ENCODE data around the gene SGCE. TPM values are rescaled to one million over a fixed set of nuclear protein-coding genes. Genes with fewer than 3 reads are reported as not detected.

The SGCE gene
- total and polyA plus RNA-seq, 9 of the 15 experiments (the other 6 are each of a cell fraction or from before 2014, with no cell fraction given), result 0.09 to 0.46 (median 0.28) TPM; not detected in 5

- H3K4me1 ChIP-seq (replicated peaks in 1 of 2; ENCODE audit: control insufficient read depth in 2 of 2, insufficient read depth in 2 of 2, low read length in 2 of 2), result no peaks in the 10 kb centered on the region
- in situ Hi-C loops (cut with MboI), result no loop called here
- H3K9me1 ChIP-seq (ENCODE audit: control insufficient read depth, insufficient read depth, low read length), result no peaks in the 10 kb centered on the region
- intact Hi-C loops (cut with micrococcal nuclease), result no loop called here
- no peak overlapping the region for H3K27ac ChIP-seq (ENCODE audit: extremely low read depth, low read depth, low read length)
- H3K36me3 ChIP-seq (ENCODE audit: control insufficient read depth, insufficient read depth, low read length), result no peaks in the 10 kb centered on the region
- FAIRE-seq (no peak), DNase-seq (ENCODE audit: extremely low read depth in 1 of 4, low spot score in 3 of 4) (no peak), ATAC-seq (no peak)
- ChIA-PET POLR2A (no interaction called here), CTCF (ENCODE audit: low intra/inter-chr PET ratio) (no interaction called here)
- no TSS peak for BruUV-seq (replicated peaks)
- no peak overlapping the region for H3K9ac ChIP-seq (ENCODE audit: insufficient read depth in 1 of 2, low read depth in 2 of 2, low read length in 2 of 2)
- H3K9me3 ChIP-seq (replicated peaks; ENCODE audit: control insufficient read depth, insufficient read depth, low read depth, low read length), result no peaks in the 10 kb centered on the region
- no peak overlapping the region for H3K4me2 ChIP-seq (ENCODE audit: insufficient read depth, low read length)
- no peaks in the 10 kb centered on the region for H4K20me1 ChIP-seq (replicated peaks; ENCODE audit: control insufficient read depth, insufficient read depth, low read length)
- H3K4me3 ChIP-seq, result no peak overlapping the region
- WGBS (ENCODE audit: insufficient coverage, low coverage, missing lambda C conversion rate), result 0% methylated on average over 2 of the region's 2 CpGs
- H3K79me2 ChIP-seq (ENCODE audit: control insufficient read depth, insufficient read depth, low read length), result no peaks in the 10 kb centered on the region
- H2AFZ ChIP-seq (ENCODE audit: low read depth, low read length), result no peak overlapping the region
- no peaks in the 10 kb centered on the region for H3K27me3 ChIP-seq (ENCODE audit: control insufficient read depth in 2 of 2, insufficient read depth in 2 of 2, low read length in 2 of 2)
- no peak for TF ChIP-seq LEF1 (IDR thresholded peaks at IDR 0.05)
- no peak for TF ChIP-seq DIDO1 (tag; IDR thresholded peaks at IDR 0.05; ENCODE audit: low read depth)
- TF ChIP-seq TAL1 (IDR thresholded peaks at IDR 0.05), result no peak
- TF ChIP-seq ARID3A (IDR thresholded peaks at IDR 0.05; ENCODE audit: borderline replicate concordance, low read depth, low read length), result no peak
Observed at GRCh38 chr7:94687076-94687475, 31.1 kb upstream of the SGCE start.

DNA sequence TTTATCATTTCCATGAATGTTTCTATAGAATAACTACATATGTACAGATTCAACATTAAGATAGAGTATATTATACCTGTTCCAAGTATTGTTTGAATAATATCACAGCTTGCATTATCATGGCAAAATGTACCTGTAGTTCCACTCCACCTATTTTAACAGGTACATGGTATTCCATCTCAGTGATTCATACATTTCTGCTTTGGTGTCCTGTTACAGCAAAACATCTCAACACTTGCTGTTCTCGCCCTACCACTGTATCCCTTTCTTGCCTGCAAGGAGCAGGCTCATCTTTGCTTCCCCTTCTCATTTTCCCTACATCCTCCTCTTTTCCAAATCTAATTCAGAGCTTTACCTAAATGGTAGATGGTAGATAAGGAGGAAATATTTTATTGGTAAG lies 27.1 kb upstream of the SGCE start:
- Histone ChIP-seq H3K9ac (ENCODE audit: insufficient read depth in 1 of 2, low read depth in 2 of 2, low read length in 2 of 2) (no peak overlapping the region), H2AFZ (ENCODE audit: low read depth, low read length) (no peak overlapping the region), H3K9me3 (replicated peaks; ENCODE audit: control insufficient read depth, insufficient read depth, low read depth, low read length) (no peaks in the 10 kb centered on the region), H3K79me2 (ENCODE audit: control insufficient read depth, insufficient read depth, low read length) (no peaks in the 10 kb centered on the region), H3K36me3 (ENCODE audit: control insufficient read depth, insufficient read depth, low read length) (no peaks in the 10 kb centered on the region), H3K27me3 (ENCODE audit: control insufficient read depth in 2 of 2, insufficient read depth in 2 of 2, low read length in 2 of 2) (no peaks in the 10 kb centered on the region), H3K9me1 (ENCODE audit: control insufficient read depth, insufficient read depth, low read length) (no peaks in the 10 kb centered on the region), H3K4me2 (ENCODE audit: insufficient read depth, low read length) (no peak overlapping the region), H3K27ac (ENCODE audit: extremely low read depth, low read depth, low read length) (no peak overlapping the region), H3K4me3 (no peak overlapping the region), H4K20me1 (replicated peaks; ENCODE audit: control insufficient read depth, insufficient read depth, low read length) (no peaks in the 10 kb centered on the region), H3K4me1 (replicated peaks in 1 of 2; ENCODE audit: control insufficient read depth in 2 of 2, insufficient read depth in 2 of 2, low read length in 2 of 2) (no peaks in the 10 kb centered on the region)
- no peak for ATAC-seq
- no peak for FAIRE-seq
- WGBS (ENCODE audit: insufficient coverage, low coverage, missing lambda C conversion rate), result 0% methylated on average over 1 of the region's 1 CpG
- BruUV-seq (replicated peaks), result no TSS peak
- intact Hi-C loops (cut with micrococcal nuclease) (no loop called here), in situ Hi-C loops (cut with MboI) (no loop called here)
- no peak for DNase-seq (ENCODE audit: extremely low read depth in 1 of 4, low spot score in 3 of 4)
- ChIA-PET CTCF (ENCODE audit: low intra/inter-chr PET ratio) (no interaction called here), POLR2A (no interaction called here)
- TF ChIP-seq CBX1 (IDR thresholded peaks at IDR 0.05; ENCODE audit: low read depth) (no peak), ZNF583 (CRISPR knock-in tag; IDR thresholded peaks at IDR 0.05) (no peak), SAFB (IDR thresholded peaks at IDR 0.05; ENCODE audit: borderline replicate concordance, low read depth, low read length) (no peak), MLX (CRISPR knock-in tag; conservative IDR thresholded peaks at IDR 0.05) (no peak)
- TF ChIP-seq, protein P1, sequence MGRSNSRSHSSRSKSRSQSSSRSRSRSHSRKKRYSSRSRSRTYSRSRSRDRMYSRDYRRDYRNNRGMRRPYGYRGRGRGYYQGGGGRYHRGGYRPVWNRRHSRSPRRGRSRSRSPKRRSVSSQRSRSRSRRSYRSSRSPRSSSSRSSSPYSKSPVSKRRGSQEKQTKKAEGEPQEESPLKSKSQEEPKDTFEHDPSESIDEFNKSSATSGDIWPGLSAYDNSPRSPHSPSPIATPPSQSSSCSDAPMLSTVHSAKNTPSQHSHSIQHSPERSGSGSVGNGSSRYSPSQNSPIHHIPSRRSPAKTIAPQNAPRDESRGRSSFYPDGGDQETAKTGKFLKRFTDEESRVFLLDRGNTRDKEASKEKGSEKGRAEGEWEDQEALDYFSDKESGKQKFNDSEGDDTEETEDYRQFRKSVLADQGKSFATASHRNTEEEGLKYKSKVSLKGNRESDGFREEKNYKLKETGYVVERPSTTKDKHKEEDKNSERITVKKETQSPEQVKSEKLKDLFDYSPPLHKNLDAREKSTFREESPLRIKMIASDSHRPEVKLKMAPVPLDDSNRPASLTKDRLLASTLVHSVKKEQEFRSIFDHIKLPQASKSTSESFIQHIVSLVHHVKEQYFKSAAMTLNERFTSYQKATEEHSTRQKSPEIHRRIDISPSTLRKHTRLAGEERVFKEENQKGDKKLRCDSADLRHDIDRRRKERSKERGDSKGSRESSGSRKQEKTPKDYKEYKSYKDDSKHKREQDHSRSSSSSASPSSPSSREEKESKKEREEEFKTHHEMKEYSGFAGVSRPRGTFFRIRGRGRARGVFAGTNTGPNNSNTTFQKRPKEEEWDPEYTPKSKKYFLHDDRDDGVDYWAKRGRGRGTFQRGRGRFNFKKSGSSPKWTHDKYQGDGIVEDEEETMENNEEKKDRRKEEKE (IDR thresholded peaks at IDR 0.05; ENCODE audit: borderline replicate concordance in 1 of 2, control insufficient read depth in 1 of 2, low read depth in 2 of 2, low read length in 1 of 2), result no peak
